PFSK-1 (cell line): Measurements from ENCODE around the gene AGER.

Experiments
- FOXP2 ChIP-seq: optimal IDR thresholded peaks from 2 replicates; pipeline ENCODE3; 2011; ENCODE audit warnings: borderline replicate concordance, control low read depth, inconsistent platforms; ENCODE audit not compliant: insufficient read depth; ENCODE audit errors: extremely low read length, extremely low read depth
- POLR2AphosphoS5 ChIP-seq: IDR thresholded peaks from 2 replicates; pipeline ENCODE4 v1.6.1; 2012; ENCODE audit warnings: low read depth, mild to moderate bottlenecking, control low read depth, low read length, moderate library complexity
- SIN3A ChIP-seq: IDR thresholded peaks from 2 replicates; pipeline ENCODE4 v1.6.1; 2012; ENCODE audit warnings: mild to moderate bottlenecking, low read length, moderate library complexity, borderline replicate concordance; ENCODE audit not compliant: insufficient read depth
- TAF1 ChIP-seq: IDR thresholded peaks from 2 replicates; pipeline ENCODE4 v1.6.1; 2012; ENCODE audit warnings: low read length, control low read depth, borderline replicate concordance; ENCODE audit not compliant: insufficient read depth
- TF ChIP-seq, protein P1 (sequence below), 2 experiments: IDR thresholded peaks; 2 replicates each; pipeline versions ENCODE4 v1.6.1 to v1.8.0; 2011 to 2012; ENCODE audit warnings: low read depth in 2 of 2, low read length in 2 of 2, control low read depth in 1 of 2, inconsistent platforms in 1 of 2, mild to moderate bottlenecking in 1 of 2, moderate library complexity in 1 of 2; ENCODE audit not compliant: insufficient read depth in 1 of 2

AGER gene

DNA sequence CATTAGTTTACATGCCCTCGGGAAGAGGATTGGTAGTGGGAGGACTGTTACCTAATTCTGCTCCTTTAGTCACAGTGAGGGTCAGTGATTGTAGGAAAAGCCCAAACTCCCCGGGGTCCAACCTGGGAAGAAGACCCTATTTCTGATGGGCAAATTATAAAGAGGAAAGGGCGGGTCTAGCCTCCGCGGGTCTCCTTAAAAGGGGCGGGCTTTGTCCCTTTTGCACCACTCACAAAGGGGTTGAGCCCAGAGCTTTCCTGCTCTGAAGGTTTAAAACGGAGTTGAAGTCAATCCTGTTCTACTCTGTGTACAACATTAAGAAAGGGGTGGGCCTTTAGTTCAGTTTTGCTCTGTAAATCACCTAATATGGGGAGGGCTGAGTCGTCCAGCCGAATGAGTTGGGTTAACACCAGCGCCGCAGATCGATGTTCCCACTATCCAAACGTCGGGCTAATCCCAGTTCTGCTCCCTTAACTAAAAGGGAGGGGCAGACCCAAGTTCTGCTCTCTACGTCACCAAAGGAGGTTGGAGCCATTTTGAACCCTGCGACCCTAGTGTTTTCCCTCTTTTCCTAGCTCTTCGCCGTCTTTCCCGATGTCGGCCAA is 6.8 kb downstream of the AGER start:
- TF ChIP-seq, protein P1, sequence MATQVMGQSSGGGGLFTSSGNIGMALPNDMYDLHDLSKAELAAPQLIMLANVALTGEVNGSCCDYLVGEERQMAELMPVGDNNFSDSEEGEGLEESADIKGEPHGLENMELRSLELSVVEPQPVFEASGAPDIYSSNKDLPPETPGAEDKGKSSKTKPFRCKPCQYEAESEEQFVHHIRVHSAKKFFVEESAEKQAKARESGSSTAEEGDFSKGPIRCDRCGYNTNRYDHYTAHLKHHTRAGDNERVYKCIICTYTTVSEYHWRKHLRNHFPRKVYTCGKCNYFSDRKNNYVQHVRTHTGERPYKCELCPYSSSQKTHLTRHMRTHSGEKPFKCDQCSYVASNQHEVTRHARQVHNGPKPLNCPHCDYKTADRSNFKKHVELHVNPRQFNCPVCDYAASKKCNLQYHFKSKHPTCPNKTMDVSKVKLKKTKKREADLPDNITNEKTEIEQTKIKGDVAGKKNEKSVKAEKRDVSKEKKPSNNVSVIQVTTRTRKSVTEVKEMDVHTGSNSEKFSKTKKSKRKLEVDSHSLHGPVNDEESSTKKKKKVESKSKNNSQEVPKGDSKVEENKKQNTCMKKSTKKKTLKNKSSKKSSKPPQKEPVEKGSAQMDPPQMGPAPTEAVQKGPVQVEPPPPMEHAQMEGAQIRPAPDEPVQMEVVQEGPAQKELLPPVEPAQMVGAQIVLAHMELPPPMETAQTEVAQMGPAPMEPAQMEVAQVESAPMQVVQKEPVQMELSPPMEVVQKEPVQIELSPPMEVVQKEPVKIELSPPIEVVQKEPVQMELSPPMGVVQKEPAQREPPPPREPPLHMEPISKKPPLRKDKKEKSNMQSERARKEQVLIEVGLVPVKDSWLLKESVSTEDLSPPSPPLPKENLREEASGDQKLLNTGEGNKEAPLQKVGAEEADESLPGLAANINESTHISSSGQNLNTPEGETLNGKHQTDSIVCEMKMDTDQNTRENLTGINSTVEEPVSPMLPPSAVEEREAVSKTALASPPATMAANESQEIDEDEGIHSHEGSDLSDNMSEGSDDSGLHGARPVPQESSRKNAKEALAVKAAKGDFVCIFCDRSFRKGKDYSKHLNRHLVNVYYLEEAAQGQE (IDR thresholded peaks at IDR 0.05; ENCODE audit: insufficient read depth in 1 of 2, low read depth in 2 of 2, low read length in 2 of 2), result no peak
- TF ChIP-seq TAF1 (0 out of 2 replicates have a peak, but pooled peaks have one; percentile 39), FOXP2 (no peak), POLR2AphosphoS5 (0 out of 2 replicates have a peak, but pooled peaks have one; percentile 15), SIN3A (no peak)

DNA sequence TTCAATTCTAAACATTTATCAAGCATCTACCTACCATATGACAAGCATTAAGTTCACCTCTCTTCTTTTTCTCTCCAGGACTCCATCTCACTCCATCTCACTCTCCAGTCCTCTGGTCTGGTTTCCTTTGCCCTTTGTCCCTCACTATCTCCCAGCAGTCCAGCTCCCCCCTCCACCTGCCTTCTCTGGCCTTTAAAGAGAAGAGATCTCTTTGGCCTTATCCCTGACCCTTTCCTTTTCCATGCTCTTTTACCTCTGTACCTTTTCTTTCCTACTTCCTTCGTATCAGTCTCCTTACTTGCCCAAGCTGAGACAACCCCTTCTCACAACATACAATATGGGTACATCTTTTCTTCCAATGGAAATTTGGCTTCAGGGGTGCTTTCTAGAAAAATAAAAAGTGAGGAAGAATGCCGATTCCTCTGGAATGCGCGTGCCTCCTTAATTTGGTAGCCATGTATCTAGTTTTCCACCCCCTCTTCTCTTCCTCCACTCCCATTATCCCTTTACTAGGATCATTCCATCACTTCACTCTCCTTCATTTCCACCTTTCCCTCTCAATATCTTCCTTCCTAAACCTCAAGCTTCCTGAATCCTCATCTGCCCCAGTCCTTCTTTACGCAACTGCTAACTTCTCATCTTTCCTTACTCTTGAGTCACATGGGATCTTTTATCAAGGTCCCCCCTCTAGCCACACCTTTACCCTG is 7.4 kb downstream of the AGER start:
- TF ChIP-seq, protein P1 (IDR thresholded peaks at IDR 0.05; ENCODE audit: insufficient read depth in 1 of 2, low read depth in 2 of 2, low read length in 2 of 2), result no peak
- TF ChIP-seq FOXP2 (no peak), TAF1 (no peak), POLR2AphosphoS5 (no peak), SIN3A (no peak)

DNA sequence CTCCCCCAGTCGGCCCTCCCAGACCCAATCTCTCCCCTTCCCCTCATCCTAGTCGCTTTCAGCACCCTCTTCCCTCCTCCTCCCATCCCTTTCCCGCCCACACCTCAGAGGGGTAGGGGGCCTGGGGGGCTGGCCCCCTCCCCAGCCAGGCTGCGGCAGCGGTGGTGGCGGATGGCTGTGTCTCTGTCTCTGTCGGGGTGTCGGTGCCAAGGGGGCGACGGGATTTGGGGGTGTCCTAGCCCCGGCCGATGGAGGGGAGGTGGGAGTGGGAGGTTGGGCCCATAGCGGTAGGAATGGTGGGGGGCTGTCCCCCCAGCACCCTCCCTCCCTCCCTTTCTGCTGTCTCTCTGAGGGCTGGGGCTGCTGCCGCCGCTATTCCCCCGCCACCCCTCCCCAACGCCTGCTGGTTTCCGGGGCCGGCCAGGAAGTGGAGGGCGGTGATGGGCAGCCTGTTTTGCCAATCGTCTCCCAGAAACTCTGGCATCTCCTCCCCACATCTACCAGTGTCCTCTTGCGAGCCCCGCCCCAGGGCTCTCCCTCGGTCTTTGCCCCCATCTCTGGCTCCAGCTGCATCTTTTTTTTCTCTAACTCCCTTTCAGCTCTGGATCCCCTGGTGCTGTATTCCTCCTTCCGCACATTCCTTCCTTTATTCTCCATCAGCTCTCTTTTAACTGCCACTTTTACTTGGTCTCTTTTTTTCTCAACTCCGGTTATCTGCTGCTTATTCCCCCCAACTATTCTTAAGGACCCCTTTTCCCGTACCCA is 8.2 kb downstream of the AGER start, which contains the start of gene AGPAT1:
AGPAT1 (minus strand) TSS at position 374 of the 765 bp plus-strand sequence. CDS start 4,588 bp downstream, outside the sequence.
- TF ChIP-seq TAF1 (peak; percentile 66), POLR2AphosphoS5 (peak; percentile 86), SIN3A (no peak)
- TF ChIP-seq, protein P1 (IDR thresholded peaks at IDR 0.05; ENCODE audit: insufficient read depth in 1 of 2, low read depth in 2 of 2, low read length in 2 of 2), result no peak

DNA sequence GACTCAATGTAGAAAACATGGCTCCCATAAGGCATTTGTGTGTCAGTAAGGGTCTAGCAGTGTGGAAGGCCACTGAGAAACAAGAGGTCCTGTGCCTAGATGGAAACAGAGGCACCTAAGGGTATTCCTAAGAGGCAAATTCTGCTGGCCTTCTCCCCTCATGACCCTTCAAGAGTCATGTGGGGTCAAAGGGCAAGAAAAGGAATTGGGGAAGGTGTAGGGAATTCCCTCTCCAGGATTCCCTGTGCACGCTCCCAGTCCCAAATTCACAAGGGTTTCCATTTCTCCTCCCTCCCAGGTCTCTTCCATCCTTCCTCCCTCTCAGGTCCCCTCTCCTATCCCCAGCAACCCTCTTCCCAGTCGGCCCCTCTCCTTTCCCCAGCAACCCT is 8.7 kb downstream of the AGER start:
- TF ChIP-seq SIN3A, result no peak

DNA sequence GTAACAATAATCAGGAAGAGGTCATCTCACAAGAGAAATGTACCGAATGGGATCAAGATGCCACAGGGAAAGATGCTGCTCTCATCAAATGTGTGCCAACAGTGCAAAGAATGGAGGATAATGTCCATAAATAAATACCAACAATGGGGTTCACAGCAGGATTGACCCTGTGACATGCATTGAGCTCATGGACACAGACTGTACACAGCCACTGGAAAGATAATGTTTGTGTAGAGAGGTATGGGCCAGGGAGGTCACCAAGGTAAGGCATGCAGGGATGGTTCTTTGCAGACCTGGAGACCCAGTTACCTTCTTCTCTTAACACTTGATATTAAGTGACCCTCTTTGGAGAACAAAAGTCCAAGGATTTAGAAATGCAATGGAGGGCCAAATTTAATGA is 9.6 kb downstream of the AGER start:
- TF ChIP-seq SIN3A (no peak), FOXP2 (no peak), TAF1 (no peak), POLR2AphosphoS5 (no peak)
- TF ChIP-seq, protein P1 (IDR thresholded peaks at IDR 0.05; ENCODE audit: insufficient read depth in 1 of 2, low read depth in 2 of 2, low read length in 2 of 2), result no peak
